ENCODE data around the gene DAB2IP.

DNA sequence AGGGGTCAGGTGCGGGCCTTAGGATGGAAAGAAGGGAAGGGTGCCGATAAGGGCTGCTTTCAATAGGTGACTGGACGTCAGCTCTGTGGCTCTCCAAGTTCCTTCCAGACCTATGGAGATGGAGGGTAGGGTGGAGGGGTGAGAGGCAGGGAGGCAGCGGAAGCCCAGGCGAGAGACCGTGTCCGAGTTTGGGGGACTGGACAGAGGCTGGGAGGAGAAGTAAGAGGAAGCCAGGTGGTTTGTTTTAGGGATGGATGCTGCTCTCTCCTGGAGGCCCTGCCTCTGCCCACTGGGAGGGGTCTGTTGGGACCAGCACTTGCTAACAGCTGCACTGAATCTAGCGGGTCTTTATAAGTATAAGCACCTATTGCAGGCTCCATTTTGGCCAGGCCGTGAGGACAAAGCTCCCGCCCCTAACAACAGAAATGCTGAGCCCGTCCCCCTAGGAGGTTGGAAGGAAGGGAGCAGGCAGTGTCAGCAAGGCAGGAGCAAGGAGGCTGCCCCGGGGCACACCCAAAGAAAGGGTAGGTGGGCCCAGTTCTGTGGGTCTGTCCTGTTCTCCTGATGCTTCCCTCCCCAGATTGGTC is 167.5 kb downstream of the DAB2IP start:
- TF ChIP-seq, protein P1, sequence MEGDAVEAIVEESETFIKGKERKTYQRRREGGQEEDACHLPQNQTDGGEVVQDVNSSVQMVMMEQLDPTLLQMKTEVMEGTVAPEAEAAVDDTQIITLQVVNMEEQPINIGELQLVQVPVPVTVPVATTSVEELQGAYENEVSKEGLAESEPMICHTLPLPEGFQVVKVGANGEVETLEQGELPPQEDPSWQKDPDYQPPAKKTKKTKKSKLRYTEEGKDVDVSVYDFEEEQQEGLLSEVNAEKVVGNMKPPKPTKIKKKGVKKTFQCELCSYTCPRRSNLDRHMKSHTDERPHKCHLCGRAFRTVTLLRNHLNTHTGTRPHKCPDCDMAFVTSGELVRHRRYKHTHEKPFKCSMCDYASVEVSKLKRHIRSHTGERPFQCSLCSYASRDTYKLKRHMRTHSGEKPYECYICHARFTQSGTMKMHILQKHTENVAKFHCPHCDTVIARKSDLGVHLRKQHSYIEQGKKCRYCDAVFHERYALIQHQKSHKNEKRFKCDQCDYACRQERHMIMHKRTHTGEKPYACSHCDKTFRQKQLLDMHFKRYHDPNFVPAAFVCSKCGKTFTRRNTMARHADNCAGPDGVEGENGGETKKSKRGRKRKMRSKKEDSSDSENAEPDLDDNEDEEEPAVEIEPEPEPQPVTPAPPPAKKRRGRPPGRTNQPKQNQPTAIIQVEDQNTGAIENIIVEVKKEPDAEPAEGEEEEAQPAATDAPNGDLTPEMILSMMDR (IDR thresholded peaks at IDR 0.05), result no peak
- no peak for TF ChIP-seq POLR2A (IDR thresholded peaks at IDR 0.05)
